GM19455 (cell line): Measurements from ENCODE around the gene ASCC1.
A peak's percentile ranks its signal among the peaks of the same experiment; 100 is the strongest.
"Not testable (repeated sequence)": the region's sequence is repeated elsewhere in the genome, so short reads cannot be mapped to it uniquely, and the experiment has no call there.

ENCODE experiments used
- ATAC-seq: cut with Tn5 transposase; IDR thresholded peaks from one replicate; pipeline ENCODE4 v1.9.1; 2021; ENCODE audit not compliant: unreplicated experiment

The ASCC1 gene

DNA sequence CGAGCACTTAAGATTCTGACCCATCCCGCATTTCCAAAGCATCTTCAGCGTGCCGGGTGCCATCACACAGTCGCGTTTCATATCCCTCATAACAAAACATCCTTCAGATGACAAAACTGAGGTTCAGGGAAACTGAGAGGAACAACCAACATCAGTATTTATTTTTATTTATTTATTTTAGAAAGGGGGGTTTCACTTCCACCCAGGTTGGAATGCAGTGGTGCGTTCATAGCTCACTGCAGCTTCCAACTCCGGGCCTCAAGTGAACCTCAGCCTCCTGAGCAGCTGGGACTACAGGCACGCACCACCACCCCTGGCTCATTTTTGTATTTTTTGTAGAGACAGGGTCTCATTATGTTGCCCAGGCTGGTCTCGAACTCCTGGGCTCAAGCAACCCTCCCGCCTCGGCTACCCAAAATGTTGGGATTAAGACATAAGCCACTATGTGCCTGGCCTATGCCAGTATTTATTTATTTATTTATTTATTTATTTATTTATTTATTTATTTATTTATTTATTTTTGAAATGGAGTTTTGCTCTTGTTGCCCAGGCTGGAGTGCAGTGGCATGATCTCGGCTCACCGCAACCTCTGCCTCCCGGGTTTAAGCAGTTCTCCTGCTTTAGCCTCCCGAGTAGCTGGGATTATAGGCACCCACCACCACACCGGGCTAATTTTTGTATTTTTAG lies 33.2 kb upstream of the ASCC1 start:
- ATAC-seq = not testable (repeated sequence)

DNA sequence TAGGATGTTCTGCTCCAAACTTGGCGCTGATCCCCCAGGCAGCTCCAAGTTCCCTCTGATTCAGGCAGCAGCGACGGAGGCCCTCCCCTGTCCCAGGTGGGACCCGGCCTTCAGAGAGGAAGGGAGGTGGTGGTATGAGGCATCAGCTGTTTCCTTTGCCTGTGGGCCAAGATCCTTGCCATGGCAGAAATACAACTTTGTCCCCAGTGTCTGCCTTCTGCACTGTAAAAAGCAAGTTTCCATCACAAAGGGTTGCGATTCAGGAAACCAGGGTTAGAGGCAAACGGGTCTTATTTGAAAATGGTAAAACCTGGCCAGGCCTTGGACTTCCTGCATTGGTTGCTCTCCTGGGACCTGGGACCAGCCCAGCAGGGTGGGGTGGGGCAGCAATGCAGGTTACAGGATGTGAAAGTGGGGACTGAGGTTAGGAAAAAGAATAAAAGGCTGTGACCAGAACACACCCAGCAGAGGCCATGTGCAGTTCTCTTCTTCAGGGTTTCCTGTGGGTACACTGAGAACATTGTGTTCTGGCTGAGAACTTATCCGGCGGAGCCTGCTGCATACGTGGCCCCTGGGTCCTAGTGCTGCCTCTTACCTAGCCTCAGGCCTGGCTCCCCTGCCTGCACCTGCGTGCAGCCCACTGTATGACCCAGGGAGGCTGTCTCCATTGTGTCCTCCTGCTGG lies 32.5 kb upstream of the ASCC1 start:
- ATAC-seq = peak; percentile 79

DNA sequence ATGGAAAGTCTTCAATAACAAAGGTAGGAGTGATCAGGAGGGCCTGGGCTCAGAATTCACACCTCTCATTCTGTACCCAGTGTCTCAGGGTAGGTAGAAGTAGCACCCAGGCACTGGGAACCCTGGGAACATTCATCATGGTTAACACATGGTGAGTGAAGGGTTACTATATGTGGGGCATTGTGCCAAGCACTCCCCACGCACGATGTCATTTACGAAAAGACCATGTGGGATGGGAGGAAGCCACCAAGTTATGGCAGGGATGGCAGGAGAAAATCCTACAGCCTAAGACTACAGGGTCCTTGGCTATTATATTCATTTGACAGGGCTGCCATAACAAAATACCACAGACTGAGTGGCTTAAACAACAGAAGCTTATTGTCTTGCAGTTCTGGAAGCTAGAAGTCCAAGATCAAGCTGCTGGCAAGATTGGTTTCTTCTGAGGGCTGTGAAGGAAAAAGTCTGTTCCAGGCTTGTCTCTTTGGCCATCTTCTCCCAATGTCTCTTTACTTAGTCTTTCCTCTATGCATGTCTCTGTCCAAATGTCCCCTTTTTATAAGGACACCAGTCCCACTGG lies 30.0 kb upstream of the ASCC1 start:
- no peak for ATAC-seq

DNA sequence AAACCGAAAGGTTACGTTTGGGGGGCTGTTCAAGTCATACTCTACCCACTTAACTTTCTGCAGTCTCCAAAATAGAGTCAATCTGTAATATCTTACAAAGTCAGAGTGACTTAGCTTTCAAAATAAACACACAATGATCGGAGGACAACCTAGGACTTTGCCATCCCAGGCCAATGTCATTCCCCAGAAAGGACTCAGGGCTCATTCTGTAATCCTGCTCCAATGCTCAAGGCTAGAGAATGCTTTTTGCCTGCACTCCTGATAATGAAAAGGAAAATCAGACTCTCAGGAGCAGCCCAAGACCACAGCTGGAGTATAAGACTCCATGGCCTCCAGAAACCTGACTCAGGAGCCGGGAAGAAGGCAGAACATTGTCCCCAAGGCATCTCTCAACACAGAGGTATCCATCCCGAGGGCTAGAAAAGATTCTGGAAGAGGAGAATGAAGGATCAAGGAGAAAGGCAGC lies 28.5 kb upstream of the ASCC1 start:
- no peak for ATAC-seq

GRCh38 chr10:72243822-72244437 lies 27.9 kb upstream of the ASCC1 start:
- ATAC-seq = no peak

DNA sequence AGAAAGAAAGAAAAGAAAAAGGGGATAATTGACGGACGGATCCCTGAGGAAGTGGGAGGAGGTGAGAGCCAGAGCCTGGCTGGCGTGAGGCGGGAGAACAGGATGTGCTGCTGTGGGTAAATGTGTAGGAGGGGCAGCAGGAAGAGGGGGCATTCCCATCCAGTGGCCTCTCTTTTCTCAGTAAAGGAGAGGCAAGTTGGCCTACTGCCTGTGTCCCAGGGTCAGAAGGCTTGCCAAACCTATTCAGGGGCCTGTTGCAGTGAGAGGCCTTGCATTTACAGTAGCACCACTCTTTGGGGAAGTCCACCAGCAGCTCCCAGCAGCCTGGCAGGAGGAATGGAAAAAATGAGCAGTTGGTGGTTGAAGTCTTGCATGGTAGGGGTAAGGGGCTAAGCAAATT lies 26.6 kb upstream of the ASCC1 start:
- ATAC-seq = no peak

- ATAC-seq = no peak
Measured at GRCh38 chr10:72241691-72242252, 25.7 kb upstream of the ASCC1 start.

- no peak for ATAC-seq
Measured at GRCh38 chr10:72240371-72240770, 24.3 kb upstream of the ASCC1 start.

- no peak for ATAC-seq
Measured at GRCh38 chr10:72239409-72239808, 23.3 kb upstream of the ASCC1 start.

DNA sequence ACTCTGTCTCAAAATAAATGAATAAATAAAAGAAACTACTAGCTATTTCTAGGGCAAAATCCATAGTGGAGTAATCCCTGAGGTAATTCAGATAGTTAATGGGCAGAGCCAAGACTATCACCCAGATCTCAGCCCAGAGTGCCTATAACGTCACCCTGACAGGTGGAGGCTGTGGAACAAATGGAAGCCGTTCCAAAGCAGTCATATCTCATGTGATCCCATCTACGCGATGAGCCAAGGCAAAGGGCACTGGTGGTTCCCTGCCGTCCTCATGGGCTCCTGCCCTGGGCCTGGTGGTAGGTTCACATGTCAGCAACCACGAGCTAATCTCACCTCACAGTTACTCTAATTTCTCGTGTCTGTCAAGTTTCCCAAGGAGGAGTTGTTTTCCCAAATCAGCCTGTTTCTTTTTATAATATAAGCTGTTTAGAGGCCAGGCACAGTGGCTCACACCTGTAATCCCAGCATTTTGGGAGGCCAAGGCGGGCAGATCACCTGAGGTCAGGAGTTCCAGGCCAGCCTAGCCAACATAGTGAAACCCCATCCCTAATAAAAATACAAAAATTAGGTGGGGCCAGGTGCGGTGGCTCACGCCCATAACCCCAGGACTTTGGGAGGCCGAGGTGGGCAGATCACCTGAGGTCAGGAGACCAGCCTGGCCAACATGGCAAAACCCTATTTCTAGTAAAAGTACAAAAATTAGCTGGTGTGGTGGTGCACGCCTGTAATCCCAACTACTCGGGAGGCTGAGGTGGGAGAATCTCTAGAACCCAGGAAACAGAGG lies 22.5 kb upstream of the ASCC1 start:
- ATAC-seq = no peak

- no peak for ATAC-seq
Measured at GRCh38 chr10:72235544-72236279, 19.6 kb upstream of the ASCC1 start.

GRCh38 chr10:72234560-72235095 lies 18.6 kb upstream of the ASCC1 start:
- ATAC-seq = no peak

- ATAC-seq = no peak
Measured at GRCh38 chr10:72233621-72234020, 17.5 kb upstream of the ASCC1 start.

GRCh38 chr10:72229261-72230251 lies 13.5 kb upstream of the ASCC1 start:
- ATAC-seq = no peak

GRCh38 chr10:72228318-72228751 lies 12.3 kb upstream of the ASCC1 start:
- ATAC-seq = no peak

DNA sequence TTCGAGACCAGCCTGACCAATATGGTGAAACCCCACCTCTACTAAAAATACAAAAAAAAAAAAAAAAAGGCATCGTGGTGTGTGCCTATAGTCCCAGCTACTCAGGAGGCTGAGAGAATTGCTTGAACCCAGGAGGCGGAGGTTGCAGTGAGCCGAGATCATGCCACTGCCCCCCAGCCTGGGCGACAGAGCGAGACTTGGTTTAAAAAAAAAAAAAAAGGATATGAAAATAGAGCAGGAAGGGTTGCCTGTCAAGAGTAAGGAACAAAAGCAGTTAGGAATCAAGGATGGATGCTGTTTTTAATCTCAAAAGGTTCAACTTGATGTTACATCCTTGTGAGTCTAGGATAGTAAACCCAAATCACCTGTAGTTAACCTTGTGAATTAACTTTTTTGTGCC lies 11.8 kb upstream of the ASCC1 start:
- no peak for ATAC-seq

DNA sequence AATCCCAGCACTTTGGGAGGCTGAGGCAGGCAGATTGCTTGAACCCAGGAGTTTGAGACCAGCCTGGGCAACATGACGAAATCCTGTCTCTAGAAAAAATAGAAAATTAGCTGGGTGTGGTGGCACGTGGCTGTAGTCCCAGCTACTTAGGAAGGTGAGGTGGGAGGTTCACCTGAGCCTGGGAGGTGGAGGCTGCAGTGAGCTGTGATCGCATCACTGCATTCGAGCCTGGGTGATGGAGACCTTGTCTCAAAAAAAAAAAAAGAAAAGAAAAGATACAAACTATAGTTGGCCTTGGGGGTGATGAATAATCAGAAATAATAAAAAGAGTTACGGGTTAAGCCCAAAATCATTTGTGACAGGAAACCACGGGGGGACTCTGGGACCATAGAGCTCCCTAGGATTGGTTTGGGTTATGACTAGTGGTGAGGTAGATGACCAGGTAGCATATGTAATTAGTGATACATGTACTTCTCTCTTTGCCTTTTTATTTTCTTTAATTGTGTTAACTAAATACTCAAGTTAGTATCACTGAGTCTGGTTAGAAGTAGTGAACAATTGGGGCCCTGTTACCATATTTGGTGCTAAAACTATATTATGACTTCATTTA lies 10.4 kb upstream of the ASCC1 start:
- ATAC-seq = no peak

DNA sequence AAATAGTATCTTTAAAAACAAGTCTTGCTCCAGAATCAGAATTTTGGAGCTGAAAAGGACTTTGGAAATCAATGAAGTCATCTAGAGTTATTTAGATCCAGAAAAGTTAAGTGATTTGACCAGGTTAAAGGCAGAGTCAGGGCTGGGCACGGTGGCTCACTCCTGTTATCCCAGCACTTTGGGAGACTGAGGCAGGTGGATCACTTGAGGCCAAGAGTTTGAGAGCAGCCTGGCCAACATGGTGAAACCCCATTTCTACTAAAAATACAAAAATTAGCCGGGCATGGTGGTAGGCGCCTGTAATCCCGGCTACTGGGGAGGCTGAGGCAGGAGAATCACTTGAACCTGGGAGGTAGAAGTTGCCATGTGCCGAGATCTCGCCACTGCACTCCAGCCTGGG lies 8.1 kb upstream of the ASCC1 start:
- not testable (repeated sequence) for ATAC-seq
